ENCODE data around the gene PARP9. TPM values are rescaled to one million over a fixed set of nuclear protein-coding genes. Genes with fewer than 3 reads are reported as not detected.

PARP9 gene
- total RNA-seq, 2 donors from 2014 or later = 28.8 to 38.1 TPM

- Mint-ChIP-seq H3K27ac (peak overlapping the region; percentile 94), H3K4me3 (peak overlapping the region; percentile 88 to 98), H3K27me3 (ENCODE audit: low read depth) (no peaks in the 10 kb centered on the region), H3K36me3 (ENCODE audit: insufficient read depth in 2 of 2) (peaks cover 10 to 28% of the 10 kb centered on the region in 2 donors), H3K9me3 (no peaks in the 10 kb centered on the region), H3K4me1 (ENCODE audit: low read depth) (peaks cover 76% of the 10 kb centered on the region)
- peak; percentile 10 to 14 for DNase-seq
- no peak for ATAC-seq (replicated peaks in 1 of 2)
Observed at GRCh38 chr3:122563717-122564025, 429 bp downstream of the PARP9 start.

GRCh38 chr3:122562923-122563716, 980 bp downstream of the PARP9 start:
- H3K9me3 Mint-ChIP-seq = no peaks in the 10 kb centered on the region
- peaks cover 8 to 27% of the 10 kb centered on the region in 2 donors for H3K36me3 Mint-ChIP-seq (ENCODE audit: insufficient read depth in 2 of 2)
- peak overlapping the region; percentile 94 for H3K27ac Mint-ChIP-seq
- H3K4me3 Mint-ChIP-seq = peak overlapping the region; percentile 88 to 98
- DNase-seq (peak in 1 of 2 donors; percentile 18), ATAC-seq (replicated peaks in 1 of 2) (no peak)
- H3K4me1 Mint-ChIP-seq (ENCODE audit: low read depth) = peaks cover 70% of the 10 kb centered on the region
- no peaks in the 10 kb centered on the region for H3K27me3 Mint-ChIP-seq (ENCODE audit: low read depth)

GRCh38 chr3:122560680-122561079, 3.4 kb downstream of the PARP9 start:
- no peaks in the 10 kb centered on the region for H3K27me3 Mint-ChIP-seq (ENCODE audit: low read depth)
- H3K4me1 Mint-ChIP-seq (ENCODE audit: low read depth) = peaks cover 46% of the 10 kb centered on the region

GRCh38 chr3:122559906-122560305, 4.2 kb downstream of the PARP9 start:
- Mint-ChIP-seq H3K4me1 (ENCODE audit: low read depth) (peaks cover 38% of the 10 kb centered on the region), H3K27ac (no peak overlapping the region), H3K9me3 (no peaks in the 10 kb centered on the region), H3K36me3 (ENCODE audit: insufficient read depth in 2 of 2) (peaks cover 4 to 27% of the 10 kb centered on the region in 2 donors), H3K4me3 (no peak overlapping the region), H3K27me3 (ENCODE audit: low read depth) (no peaks in the 10 kb centered on the region)
- no peak for ATAC-seq (replicated peaks in 1 of 2)
- DNase-seq = no peak

More at GRCh38 chr3:122560680-122561079, 3.4 kb downstream of the PARP9 start:
- Mint-ChIP-seq H3K4me3 (peak overlapping the region in 1 of 2 donors; percentile 34), H3K36me3 (ENCODE audit: insufficient read depth in 2 of 2) (peaks cover 3 to 23% of the 10 kb centered on the region in 2 donors), H3K9me3 (no peaks in the 10 kb centered on the region), H3K27ac (peak overlapping the region; percentile 15)
- ATAC-seq (replicated peaks in 1 of 2) (peak; percentile 14 to 20), DNase-seq (peak; percentile 58 to 66)

GRCh38 chr3:122558605-122559004, 5.5 kb downstream of the PARP9 start:
- Mint-ChIP-seq H3K4me3 (no peak overlapping the region), H3K4me1 (ENCODE audit: low read depth) (peaks cover 33% of the 10 kb centered on the region), H3K27me3 (ENCODE audit: low read depth) (no peaks in the 10 kb centered on the region), H3K9me3 (no peaks in the 10 kb centered on the region), H3K27ac (no peak overlapping the region), H3K36me3 (ENCODE audit: insufficient read depth in 2 of 2) (peaks cover 5 to 30% of the 10 kb centered on the region in 2 donors)
- no peak for DNase-seq
- no peak for ATAC-seq (replicated peaks in 1 of 2)

GRCh38 chr3:122557356-122557755, 6.7 kb downstream of the PARP9 start:
- Mint-ChIP-seq H3K27me3 (ENCODE audit: low read depth) (no peaks in the 10 kb centered on the region), H3K4me3 (no peak overlapping the region), H3K9me3 (no peaks in the 10 kb centered on the region), H3K36me3 (ENCODE audit: insufficient read depth in 2 of 2) (peaks cover 9 to 35% of the 10 kb centered on the region in 2 donors), H3K27ac (no peak overlapping the region), H3K4me1 (ENCODE audit: low read depth) (peaks cover 21% of the 10 kb centered on the region)
- DNase-seq (no peak), ATAC-seq (replicated peaks in 1 of 2) (no peak)

- Mint-ChIP-seq H3K27ac (no peak overlapping the region), H3K4me1 (ENCODE audit: low read depth) (peaks cover 2% of the 10 kb centered on the region), H3K9me3 (no peaks in the 10 kb centered on the region), H3K27me3 (ENCODE audit: low read depth) (no peaks in the 10 kb centered on the region), H3K4me3 (no peak overlapping the region), H3K36me3 (ENCODE audit: insufficient read depth in 2 of 2) (peaks cover 13 to 40% of the 10 kb centered on the region in 2 donors)
- DNase-seq (no peak), ATAC-seq (replicated peaks in 1 of 2) (no peak)
Observed at GRCh38 chr3:122555275-122556071, 8.6 kb downstream of the PARP9 start.

GRCh38 chr3:122553171-122553570, 10.9 kb downstream of the PARP9 start:
- ATAC-seq (replicated peaks in 1 of 2) (no peak), DNase-seq (no peak)
- H3K27me3 Mint-ChIP-seq (ENCODE audit: low read depth) = no peaks in the 10 kb centered on the region
- peaks cover 13 to 39% of the 10 kb centered on the region in 2 donors for H3K36me3 Mint-ChIP-seq (ENCODE audit: insufficient read depth in 2 of 2)
- no peak overlapping the region for H3K27ac Mint-ChIP-seq
- no peaks in the 10 kb centered on the region for H3K9me3 Mint-ChIP-seq
- no peak overlapping the region for H3K4me3 Mint-ChIP-seq
- H3K4me1 Mint-ChIP-seq (ENCODE audit: low read depth) = no peaks in the 10 kb centered on the region

- H3K4me3 Mint-ChIP-seq = no peak overlapping the region
- DNase-seq (no peak), ATAC-seq (replicated peaks in 1 of 2) (no peak)
- H3K27me3 Mint-ChIP-seq (ENCODE audit: low read depth) = no peaks in the 10 kb centered on the region
- no peaks in the 10 kb centered on the region for H3K4me1 Mint-ChIP-seq (ENCODE audit: low read depth)
- no peaks in the 10 kb centered on the region for H3K9me3 Mint-ChIP-seq
- peaks cover 16 to 31% of the 10 kb centered on the region in 2 donors for H3K36me3 Mint-ChIP-seq (ENCODE audit: insufficient read depth in 2 of 2)
- no peak overlapping the region for H3K27ac Mint-ChIP-seq
Observed at GRCh38 chr3:122548619-122549018, 15.5 kb downstream of the PARP9 start.

- H3K4me3 Mint-ChIP-seq = no peak overlapping the region
- no peaks in the 10 kb centered on the region for H3K27me3 Mint-ChIP-seq (ENCODE audit: low read depth)
- H3K27ac Mint-ChIP-seq = no peak overlapping the region
- H3K4me1 Mint-ChIP-seq (ENCODE audit: low read depth) = no peaks in the 10 kb centered on the region
- DNase-seq (no peak), ATAC-seq (replicated peaks in 1 of 2) (no peak)
- H3K36me3 Mint-ChIP-seq (ENCODE audit: insufficient read depth in 2 of 2) = peaks cover 14 to 29% of the 10 kb centered on the region in 2 donors
- H3K9me3 Mint-ChIP-seq = no peaks in the 10 kb centered on the region
Observed at GRCh38 chr3:122548076-122548475, 16.0 kb downstream of the PARP9 start.

GRCh38 chr3:122546151-122546550, 17.9 kb downstream of the PARP9 start:
- H3K27me3 Mint-ChIP-seq (ENCODE audit: low read depth) = no peaks in the 10 kb centered on the region
- ATAC-seq (replicated peaks in 1 of 2) (no peak), DNase-seq (no peak)
- no peaks in the 10 kb centered on the region for H3K9me3 Mint-ChIP-seq
- H3K27ac Mint-ChIP-seq = no peak overlapping the region
- H3K4me1 Mint-ChIP-seq (ENCODE audit: low read depth) = no peaks in the 10 kb centered on the region
- H3K4me3 Mint-ChIP-seq = no peak overlapping the region
- H3K36me3 Mint-ChIP-seq (ENCODE audit: insufficient read depth in 2 of 2) = peaks cover 9 to 23% of the 10 kb centered on the region in 2 donors

- DNase-seq = no peak
- Mint-ChIP-seq H3K4me3 (no peak overlapping the region), H3K27ac (no peak overlapping the region), H3K4me1 (ENCODE audit: low read depth) (peaks cover 20% of the 10 kb centered on the region), H3K27me3 (ENCODE audit: low read depth) (no peaks in the 10 kb centered on the region), H3K36me3 (ENCODE audit: insufficient read depth in 2 of 2) (peaks cover 13 to 26% of the 10 kb centered on the region in 2 donors), H3K9me3 (no peaks in the 10 kb centered on the region)
- ATAC-seq (replicated peaks in 1 of 2) = no peak
Observed at GRCh38 chr3:122538956-122539490, 25.1 kb downstream of the PARP9 start.

- no peaks in the 10 kb centered on the region for H3K27me3 Mint-ChIP-seq (ENCODE audit: low read depth)
- H3K4me3 Mint-ChIP-seq = no peak overlapping the region
- peaks cover 29 to 36% of the 10 kb centered on the region in 2 donors for H3K36me3 Mint-ChIP-seq (ENCODE audit: insufficient read depth in 2 of 2)
- ATAC-seq (replicated peaks in 1 of 2) (no peak), DNase-seq (no peak)
- peak overlapping the region; percentile 45 for H3K27ac Mint-ChIP-seq
- H3K9me3 Mint-ChIP-seq = no peaks in the 10 kb centered on the region
- H3K4me1 Mint-ChIP-seq (ENCODE audit: low read depth) = peaks cover 44% of the 10 kb centered on the region
Observed at GRCh38 chr3:122536632-122537001, 27.5 kb downstream of the PARP9 start.

All from activated T-cell treated with anti-CD3 and anti-CD28 coated beads, Interleukin-2, amount 50 U/mL, for 72 hours (primary cell).